Stimulated activated CD4-positive, alpha-beta T cell treated with anti-CD3 and anti-CD28 coated beads, Interleukin-4, amount 100 ng/mL, for 48 hours (primary cell): ENCODE measurements around the gene GTF2F2.
"Not testable (repeated sequence)": the region's sequence is repeated elsewhere in the genome, so short reads cannot be mapped to it uniquely, and the experiment has no call there.

Experiments used
- DNase-seq, 2 donors: peaks; one replicate each; pipeline ENCODE4 v3.0.0-alpha.2; 2020; ENCODE audit warnings: low read depth in 2 of 2

The GTF2F2 gene

DNA sequence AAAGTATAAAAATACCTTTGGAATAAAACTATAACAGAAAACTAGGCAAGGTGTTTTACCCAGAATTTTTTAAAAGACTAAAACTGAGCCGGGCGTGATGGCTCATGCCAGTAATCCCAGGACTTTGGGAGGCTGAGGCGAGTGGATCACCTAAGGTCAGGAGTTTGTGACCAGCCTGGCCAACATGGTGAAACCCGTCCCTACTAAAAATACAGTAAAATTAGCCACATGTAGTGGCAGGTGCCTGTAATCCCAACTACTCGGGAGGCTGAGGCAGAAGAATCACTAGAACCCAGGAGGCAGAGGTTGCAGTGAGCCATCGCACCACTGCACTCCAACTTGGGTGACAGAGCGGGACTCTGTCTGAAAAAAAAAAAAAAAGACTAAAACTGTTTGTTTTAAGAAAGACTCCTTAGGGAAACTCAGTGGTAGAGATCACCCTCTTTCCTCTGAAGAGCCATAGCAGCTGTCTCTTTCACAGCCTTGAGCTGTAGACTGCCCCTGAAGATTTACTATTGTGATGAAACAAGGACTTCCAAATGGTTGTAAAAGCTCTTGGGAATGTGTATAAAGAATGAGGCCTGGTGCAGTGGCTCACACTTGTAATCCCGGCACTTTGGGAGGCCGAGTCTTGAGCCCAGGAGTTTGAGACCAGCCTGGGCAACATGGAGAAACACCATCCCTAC lies 95.2 kb downstream of the GTF2F2 start:
- no peak for DNase-seq

DNA sequence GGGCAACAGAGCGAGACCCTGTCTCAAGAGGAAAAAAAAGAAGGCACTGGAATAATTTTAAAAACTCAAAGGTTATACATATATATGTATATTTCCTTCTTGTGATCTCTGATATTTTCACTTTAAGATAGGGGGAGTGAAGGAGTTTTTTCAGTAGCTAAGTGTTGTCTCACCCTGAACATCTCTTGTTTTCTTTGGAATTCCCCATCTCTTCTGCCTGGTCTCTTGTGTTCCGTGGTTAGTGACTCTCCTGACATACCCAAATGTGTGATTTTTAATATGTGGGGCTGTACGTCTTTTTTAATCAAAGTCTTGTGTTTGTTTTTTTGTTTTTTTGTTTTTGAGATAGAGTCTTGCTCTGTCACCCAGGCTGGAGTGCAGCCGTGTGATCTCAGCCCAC lies 95.9 kb downstream of the GTF2F2 start:
- no peak for DNase-seq

DNA sequence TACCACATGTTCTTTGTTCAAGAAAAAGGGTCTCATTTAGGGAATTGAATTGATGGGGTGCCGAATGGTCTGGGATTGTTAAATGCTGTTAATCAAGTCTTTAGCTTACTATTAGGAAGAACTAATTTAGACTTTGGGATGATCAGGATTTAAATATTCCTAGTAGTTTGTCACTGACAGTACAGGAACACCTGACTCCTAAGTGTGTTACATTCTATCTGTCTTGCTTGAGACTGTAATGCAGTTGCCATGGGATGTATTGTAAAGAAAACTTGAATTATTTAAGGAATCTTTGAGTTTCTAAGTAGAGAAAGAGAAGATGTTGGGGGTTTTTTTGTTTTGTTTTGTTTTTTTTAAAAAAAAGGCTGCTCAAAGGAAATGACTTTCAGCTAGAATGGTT lies 98.4 kb downstream of the GTF2F2 start:
- DNase-seq: no peak

DNA sequence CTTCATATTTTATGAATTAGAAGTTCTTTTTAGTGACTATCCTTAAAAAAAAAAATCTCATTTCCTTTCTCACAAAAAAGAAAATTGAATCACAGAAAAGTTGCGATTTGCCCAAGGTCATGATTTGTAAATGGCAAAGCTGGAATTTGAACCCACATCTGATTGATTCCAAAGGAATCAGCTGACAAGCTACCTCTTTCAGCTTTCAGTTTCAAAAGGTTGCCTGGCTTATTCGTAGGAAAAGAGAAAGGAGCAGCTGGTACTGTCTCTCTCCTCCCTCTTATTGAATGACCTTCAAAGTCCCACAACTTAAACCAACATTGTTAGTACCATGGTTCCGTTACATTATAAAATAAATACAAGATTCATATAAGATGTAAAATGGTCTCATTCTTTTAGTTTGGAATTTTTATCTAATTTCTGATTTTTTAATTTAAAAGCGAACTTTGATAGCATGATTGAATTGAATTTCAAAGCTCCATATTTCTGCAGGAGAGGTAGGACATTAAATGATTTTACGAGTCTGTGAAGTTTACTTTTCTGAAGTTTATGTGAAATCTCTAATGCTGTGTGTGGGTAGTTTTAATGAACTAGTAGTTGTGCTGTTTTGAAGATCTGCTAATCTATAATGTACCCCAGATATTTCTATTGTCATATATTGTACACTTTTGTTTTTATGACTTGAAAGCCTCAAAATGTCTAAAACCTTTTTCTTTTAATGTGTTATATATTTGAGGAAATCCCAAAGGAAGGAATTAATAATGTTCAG lies 99.0 kb downstream of the GTF2F2 start:
- no peak for DNase-seq

DNA sequence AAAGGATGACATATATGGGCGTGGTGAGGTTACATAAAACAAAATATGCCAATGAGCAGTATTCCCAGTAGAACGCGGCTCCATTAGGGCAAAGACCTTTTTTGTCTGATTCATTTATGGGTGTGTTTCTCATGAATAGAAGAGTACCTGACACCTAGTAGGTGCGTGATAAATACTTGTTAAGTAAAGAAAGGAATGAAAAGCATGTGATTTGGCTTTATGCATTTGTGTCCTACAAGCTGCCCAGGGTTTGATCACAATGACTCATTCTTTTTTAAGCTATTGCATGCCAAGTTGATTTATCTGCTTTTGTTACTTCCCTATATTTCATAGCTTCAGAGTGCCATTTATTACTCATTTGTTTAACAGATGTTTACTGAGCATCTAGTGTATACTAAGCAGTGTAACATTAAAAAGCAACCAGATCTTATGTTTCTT lies 99.6 kb downstream of the GTF2F2 start:
- no peak for DNase-seq

DNA sequence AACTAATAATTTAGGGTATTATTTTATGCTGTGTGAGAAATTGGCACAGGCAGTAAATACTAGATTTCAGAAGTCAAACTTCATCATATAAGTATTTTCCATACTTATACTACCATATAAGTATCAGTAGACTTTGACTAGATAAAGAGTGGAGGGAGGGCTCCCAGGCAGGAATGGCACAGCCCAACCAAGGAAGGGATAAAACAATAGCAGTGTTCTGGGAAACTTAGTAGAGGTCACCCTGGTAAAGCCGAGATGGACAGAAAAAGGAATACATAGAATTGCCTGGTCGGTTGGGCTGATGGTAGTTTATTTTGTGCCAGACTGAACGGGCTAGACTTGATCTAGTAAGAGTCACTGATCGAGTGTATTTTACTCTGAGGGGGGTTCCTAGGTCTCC lies 100.1 kb downstream of the GTF2F2 start:
- no peak for DNase-seq

DNA sequence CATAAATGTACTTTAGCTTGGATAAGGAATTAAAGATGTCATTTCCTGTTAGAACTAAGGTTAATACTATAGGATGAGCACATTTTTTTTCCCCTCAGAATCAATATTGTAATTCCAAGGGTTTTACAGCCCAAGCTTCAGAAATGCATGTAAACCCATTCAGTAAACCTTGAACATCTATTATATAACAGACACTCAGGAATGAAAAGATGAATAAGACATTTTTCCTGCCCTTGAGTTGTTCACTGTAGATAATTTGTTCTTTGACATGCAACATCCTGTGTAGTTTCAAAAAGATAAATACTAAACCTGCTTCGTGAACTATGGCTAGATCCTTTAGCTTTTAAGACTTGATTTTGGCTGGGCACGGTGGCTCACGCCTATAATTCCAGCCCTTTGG lies 102.2 kb downstream of the GTF2F2 start:
- no peak for DNase-seq

DNA sequence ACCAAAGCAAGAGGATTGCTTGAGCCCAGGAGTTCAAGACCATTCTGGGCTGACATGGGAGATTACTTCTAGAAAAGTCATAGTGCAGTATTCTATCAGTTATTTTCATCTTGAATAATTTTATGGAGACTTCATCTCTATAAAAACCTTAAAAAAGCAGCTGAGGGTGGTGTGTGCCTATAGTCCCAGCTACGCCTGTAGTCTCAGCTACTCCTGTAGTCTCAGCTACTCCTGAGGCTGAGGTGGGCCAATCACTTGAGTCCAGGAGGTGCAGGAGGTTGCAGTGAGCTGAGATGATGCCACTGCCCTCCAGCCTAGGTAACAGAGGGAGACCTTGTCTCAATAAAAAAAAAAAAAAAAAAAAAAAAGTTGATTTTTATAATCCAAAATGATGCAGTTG lies 102.6 kb downstream of the GTF2F2 start:
- no peak for DNase-seq

DNA sequence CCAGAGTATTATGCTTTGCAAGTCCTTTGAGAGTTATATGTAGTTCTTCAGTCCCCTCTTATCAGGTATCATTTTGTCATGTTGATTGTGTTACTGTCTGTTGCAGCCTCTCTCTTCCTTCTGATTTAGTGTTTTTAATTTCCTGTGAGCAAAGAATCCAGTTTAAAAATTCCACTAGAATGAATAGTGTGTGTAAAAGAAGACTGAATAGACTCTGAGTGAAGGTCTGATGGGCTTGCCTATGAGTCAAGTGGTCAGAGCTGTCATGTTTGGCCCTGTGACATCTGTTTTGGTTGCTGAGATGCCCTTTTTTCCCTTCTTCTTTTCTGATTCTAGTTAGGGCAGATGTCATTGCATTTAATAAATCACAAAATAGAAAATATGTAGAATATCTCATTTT lies 103.9 kb downstream of the GTF2F2 start:
- no peak for DNase-seq

DNA sequence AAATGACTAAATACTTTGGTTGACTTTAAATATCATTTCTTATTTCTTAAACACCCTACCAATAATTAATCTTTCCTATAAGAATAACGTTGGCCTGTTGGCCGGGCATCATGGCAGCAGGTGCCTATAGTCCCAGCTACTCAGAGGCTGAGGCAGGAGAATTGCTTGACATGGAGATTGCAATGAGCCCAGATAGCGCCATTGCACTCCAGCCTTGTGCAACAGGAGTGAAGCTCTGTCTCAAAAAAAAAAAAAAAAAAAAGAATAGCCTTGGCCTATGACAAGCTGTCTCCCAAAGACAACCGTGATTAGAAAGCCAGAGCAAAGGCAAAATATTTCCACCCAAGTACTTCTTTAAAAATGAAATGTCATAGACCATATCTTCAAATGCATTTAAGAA lies 105.1 kb downstream of the GTF2F2 start:
- DNase-seq: no peak

DNA sequence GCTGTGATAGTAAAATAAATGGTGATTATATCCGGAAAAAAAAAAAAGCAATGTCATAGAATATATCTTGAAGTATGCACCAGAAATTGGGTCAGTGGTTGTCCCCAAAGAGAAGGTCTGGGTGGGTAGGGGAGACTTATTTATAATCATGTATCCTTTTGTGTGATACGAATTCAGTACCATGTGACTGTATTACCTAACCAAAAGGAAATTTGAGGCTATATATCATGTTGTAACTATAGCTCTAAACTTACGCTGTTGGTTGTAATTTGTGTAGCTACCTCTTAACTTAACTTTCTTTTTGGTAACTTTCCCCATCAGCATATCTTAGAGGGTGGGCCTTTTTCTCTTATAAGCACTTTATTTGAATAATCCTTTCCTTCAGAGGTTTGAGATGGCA lies 105.7 kb downstream of the GTF2F2 start:
- no peak for DNase-seq

DNA sequence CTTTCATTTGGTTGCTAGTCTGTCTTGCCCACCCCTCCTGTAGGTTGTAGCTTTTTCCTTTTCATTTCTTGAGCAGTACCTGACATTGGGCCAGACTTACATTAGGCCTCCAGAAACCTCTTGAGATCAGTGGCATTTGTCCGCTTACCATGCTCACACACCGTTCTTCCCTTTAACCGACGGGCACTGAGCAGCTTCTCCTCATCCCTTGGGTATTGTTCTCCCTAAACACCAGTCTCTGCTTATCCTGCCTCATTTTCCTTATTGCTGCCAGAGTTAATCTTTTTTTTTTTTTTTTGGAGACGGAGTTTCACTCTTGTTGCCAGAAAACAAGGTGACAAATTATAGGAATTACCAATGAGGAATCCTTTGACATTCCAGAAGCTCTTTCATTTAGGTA lies 107.7 kb downstream of the GTF2F2 start:
- DNase-seq: no peak

DNA sequence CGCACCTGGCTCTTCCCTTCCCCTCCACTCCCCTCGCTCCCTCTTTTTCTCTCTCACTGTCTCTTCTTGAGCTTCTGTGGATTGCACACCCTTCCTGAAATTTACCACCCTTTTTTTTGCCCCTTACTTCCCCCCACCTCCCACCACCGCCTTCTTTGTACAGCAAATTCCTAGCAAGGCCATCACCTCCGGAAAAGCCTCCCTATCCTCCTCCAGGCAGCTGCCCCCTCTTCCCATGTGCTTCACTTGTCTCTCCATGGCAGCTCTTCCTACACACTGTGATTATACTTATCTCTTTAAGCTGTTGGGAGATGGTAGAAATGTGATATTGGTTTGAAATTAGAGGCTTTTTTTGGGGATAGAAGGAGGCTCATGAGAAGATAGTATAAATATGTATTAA lies 108.9 kb downstream of the GTF2F2 start:
- DNase-seq: no peak

DNA sequence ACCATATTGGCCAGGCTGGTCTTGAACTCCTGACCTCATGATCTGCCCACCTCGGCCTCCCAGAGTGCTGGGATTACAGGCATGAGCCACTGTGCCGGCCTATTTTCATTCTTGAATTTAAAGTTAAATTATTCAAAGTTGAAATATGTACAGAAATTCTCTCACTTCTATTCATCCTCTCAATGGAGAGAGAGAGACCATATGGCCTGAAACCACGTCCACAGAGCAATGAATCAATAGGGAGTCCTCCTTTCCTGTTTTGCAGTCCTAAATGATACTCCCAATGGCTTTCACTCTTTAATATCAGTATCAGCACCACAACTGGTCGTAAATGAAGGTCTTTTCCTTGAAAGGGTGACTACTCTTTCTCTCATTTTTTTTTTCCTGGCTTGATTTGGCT lies 111.0 kb downstream of the GTF2F2 start:
- no peak for DNase-seq

DNA sequence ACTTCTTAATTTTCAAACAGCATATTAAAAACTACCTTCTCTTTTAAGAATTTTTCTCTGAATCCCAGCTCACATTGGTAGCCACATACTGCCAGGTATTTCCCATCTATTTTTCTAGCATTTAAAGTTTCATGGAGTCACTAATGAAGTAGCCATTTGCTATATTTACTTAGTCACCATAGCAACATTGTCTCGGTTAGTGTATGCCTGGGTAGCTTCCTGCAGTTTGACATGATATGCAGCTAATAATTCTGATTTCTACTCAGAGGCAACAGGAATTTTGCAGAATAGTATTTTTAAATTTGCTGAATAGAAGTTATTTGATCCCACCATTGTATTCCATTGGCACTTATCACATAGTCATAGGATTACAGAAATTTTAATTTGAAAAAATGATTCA lies 111.4 kb downstream of the GTF2F2 start:
- DNase-seq: no peak

DNA sequence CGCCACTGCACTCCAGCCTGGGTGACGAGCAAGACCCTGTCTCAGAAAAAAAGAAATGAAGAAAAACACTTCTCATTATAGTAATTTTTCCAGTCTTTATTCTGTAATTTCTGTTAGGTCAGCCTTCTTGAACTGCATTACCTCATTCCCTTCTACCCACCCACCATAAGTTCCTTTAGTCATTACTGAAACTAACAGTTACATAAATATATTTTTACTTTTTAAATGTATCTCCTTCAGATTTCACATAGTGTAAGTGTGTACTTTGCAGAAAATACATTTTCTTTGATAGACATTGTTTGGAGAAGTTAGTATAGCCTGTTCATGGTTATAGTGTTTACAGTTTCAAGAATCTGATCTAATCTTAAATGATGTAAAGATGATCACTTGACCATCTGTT lies 112.3 kb downstream of the GTF2F2 start:
- no peak for DNase-seq

DNA sequence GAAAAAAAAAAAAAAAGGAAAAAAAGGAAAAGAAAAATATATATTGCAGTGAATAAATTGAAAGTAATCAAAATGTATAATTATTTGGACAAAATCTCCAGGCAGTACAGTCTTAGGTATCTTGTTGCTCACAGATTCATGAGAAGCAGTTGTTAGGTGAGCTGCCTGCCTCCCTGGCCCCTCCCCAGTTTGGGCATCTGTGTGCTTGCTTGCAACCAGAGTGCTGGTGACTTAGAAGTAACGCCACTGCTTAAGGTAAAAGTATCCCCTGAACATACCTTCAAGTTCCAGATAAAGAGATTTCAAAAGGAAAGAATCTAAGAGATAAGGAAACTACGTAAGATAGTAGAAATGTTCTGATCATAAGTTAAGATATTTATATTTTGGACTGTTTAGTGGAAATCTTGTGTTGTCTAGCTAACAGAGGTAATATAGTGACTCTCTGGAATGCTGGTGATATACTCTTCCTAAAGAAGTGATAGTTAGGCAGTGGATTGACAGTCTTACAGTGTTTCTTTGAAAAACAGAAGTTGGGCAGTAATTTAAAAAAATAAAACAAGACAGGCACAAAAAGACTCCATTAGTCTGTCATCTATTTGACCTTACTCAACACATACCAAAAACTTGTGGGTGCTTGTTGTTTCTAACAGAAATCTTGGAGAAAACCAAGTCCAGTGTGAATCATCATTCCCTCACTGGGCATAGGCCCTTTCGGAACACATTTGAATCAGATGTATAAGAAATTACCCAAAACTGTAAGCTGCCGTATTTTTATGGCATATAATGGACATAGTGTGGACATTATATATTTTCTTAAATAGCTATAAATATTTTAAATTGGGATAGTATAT lies 118.9 kb downstream of the GTF2F2 start:
- no peak for DNase-seq

DNA sequence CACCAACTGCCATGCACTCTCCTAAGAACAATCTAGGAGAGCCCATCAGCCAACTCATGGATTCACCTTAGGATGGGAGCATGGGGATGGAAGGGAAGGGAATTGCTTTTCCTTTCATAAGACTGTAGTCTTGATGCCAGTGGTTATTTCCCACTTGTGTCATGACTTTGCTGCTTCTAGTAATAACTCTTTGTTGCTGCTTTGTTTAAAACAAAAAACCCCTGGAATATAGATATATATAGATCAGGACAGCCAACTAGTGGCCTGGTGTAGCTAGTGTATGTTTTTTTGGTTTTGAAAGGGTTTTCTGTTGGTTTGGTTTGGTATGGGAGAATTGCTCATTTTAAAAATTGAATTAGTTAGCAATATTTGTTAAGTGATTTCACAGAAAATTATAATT lies 119.8 kb downstream of the GTF2F2 start:
- DNase-seq: no peak

DNA sequence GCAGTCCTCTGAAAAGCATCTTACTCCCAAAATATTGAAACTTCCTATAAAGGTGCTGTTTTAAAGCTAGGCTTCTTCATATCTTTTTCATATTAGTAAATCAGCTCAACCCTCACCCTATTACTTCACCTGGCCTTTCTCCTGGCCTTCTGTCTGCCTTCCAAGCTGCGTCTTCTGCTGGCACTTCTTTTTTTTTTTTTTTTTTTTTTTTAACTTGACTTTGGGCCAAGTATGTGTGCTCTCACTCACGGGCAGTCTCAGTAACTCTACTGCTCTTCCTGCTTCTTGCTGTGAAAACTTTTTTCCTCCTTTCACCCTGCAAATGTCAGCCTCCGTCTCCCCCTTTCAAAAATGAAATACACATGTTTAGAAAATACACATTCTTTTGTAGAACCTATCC lies 121.8 kb downstream of the GTF2F2 start:
- no peak for DNase-seq

DNA sequence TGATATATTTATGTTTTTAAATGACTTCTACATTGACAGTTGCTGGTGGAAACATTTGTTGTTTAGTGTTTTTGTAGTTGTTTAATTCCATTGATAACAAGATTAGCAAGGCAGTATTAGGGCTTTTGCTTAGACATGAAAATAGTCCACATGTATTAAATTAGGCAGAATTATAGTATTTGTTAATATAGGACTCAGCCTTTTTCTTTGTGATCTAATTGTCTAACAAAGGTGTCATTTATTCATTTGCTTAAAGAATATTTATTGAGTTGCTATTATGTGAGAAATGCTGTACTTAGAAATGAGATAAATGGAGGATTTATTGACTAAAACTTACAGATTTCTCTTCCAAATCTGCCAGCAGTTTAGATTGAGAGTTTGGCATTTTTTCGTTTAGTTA lies 122.2 kb downstream of the GTF2F2 start:
- DNase-seq: no peak

DNA sequence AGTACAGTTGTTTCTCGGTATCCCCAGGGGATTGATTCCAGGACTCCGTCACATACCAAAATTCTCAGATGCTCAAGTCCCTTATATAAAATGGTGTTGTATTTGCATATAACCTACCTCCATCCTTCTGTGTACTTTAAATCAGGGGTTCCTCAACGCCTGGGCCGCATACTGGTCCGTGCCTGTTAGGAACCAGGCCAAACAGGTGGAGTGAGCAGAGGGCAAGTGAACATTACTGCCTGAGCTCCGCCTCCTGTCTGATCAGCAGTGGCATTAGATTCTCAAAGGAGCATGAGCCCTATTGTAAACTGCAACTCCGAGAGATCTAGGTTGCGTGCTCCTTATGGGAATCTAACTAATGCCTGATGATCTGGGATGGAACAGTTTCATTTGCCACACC lies 122.8 kb downstream of the GTF2F2 start:
- no peak for DNase-seq

DNA sequence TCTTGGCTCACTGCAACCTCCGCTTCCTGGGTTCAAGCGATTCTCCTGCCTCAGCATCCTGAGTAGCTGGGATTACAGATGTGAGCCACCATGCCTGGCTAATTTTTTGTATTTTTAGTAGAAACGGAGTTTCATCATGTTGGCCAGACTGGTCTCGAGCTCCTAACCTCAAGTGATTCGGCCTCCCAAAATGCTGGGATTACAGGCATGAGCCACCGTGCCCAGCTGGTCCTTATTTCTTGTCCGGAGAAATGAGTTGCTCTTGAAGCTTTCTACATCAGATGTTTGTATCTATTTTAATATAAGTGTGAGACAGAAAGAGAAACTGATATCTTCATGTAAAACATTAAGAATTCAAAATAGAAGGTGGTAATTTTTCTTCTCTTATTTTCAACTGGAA lies 124.4 kb downstream of the GTF2F2 start:
- DNase-seq: not testable (repeated sequence)

DNA sequence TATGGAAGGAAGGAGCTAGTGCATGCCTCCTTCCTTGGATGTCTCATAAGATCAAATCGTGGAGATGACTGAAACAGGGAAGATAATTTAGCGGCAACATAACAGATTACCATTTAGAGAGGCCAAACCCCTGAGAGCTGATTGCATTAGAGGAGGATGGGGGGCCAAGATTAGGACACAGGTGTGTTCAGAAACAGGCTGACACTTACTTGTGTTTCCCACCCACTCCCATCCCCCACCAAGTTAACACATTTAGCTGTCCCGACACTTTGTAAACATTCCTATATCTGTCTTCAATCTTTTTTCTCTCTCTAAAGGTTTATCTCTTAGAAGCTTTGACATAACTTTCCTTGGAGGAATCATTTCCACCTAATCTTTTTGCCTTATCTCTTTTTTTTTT lies 129.4 kb downstream of the GTF2F2 start:
- DNase-seq: no peak
